Activated CD4-positive, alpha-beta memory T cell treated with anti-CD3 and anti-CD28 coated beads for 36 hours (primary cell): ENCODE data around the gene PLD3. TPM values are rescaled to one million over a fixed set of nuclear protein-coding genes. Genes with fewer than 3 reads are reported as not detected.

Source experiments
- CTCF ChIA-PET: fragments of 350-600 bp; sonication (Branson Sonifier 250); formaldehyde crosslinking; loops from one replicate; lab custom pipeline; 2021; ENCODE audit warnings: antibody characterized with exemption, inconsistent platforms; lab: Charles Lee
- POLR2A ChIA-PET: fragments of 350-600 bp; sonication (Branson Sonifier 250); formaldehyde crosslinking; loops from one replicate; lab custom pipeline; 2021; ENCODE audit warnings: antibody characterized with exemption; lab: Charles Lee
- DNase-seq: peaks from one replicate; pipeline ENCODE4 v3.0.0-alpha.2; 2020
- H3K27ac Mint-ChIP-seq: one replicate; pipeline ENCODE4 v1.8.0; 2021; ENCODE audit warnings: mixed read lengths
- H3K27me3 Mint-ChIP-seq: one replicate; pipeline ENCODE4 v1.8.0; 2021; ENCODE audit warnings: mixed read lengths
- H3K36me3 Mint-ChIP-seq: one replicate; pipeline ENCODE4 v1.8.0; 2021; ENCODE audit warnings: mixed read lengths
- H3K4me1 Mint-ChIP-seq: one replicate; pipeline ENCODE4 v1.8.0; 2021; ENCODE audit warnings: low read depth, mixed read lengths
- H3K4me3 Mint-ChIP-seq: one replicate; pipeline ENCODE4 v1.8.0; 2021; ENCODE audit warnings: mild to moderate bottlenecking, mixed read lengths
- H3K9me3 Mint-ChIP-seq: one replicate; pipeline ENCODE4 v1.8.0; 2021; ENCODE audit warnings: mixed read lengths
- intact Hi-C: fragments of 100-400 bp; cut with micrococcal nuclease; formaldehyde crosslinking; loops from one replicate; pipeline ENCODE4 v1.15.1; 2023
- total RNA-seq, 2 experiments: library from RNA; stranded (reverse); gene quantifications; one replicate each; pipeline ENCODE4 v1.2.3, GENCODE V29; 2021

PLD3 gene
- total RNA-seq, 2 experiments from 2014 or later, result 70.9 to 73.4 TPM

DNA sequence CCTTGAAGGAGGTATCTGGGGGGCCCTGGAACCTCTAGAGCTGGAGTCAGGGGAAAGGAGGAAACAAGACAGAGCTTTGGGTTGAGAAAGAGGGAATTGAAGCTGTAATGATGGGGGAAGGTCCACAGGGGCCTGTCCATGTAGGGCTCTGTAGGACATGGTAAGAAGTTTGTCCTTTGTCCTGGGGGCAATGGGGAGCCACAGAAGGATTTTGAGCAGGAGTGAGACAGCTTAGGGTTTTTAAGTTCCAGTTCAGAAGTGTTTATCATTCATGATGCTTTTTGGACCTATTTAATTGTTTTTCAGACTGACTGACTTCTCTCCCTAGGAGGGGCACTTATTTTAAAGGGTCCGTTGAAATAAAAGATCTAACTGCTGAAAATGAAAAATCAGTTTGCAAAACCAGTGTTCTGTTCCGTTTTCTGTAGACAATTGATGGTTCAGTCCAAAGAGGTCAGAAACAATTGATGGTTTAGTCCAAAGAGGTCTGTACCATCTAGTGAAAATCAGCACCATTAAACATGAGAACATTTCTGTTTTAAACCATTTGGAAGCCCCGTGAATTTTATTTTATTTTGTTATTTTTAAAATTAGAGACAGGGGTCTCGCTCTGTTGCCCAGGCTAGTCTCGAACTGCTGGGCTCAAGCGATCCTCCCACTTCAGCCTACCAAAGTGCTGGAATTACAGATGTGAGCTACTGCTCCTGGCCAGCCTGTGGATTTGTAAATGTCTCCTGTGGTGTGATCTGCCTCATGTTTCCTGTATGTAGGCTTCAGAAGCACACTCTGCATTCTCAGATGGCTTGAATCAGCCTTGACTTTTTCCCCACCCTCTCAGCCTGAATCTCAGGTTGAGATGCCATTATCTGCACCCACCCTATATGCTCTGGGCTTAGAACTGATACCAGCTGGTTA, 8.4 kb downstream of the PLD3 start:
- no peak for DNase-seq
- intact Hi-C loops, result no loop called here
- no peak overlapping the region for H3K4me3 Mint-ChIP-seq
- no peak overlapping the region for H3K27ac Mint-ChIP-seq
- no peaks in the 10 kb centered on the region for H3K9me3 Mint-ChIP-seq
- H3K27me3 Mint-ChIP-seq, result no peaks in the 10 kb centered on the region
- ChIA-PET CTCF (interaction anchor here (0.9 to 1.2 kb wide), 2 partner anchors 52 kb away, joined by 3 to 4 read pairs; no protein-coding TSS in a partner anchor), POLR2A (no interaction called here)
- H3K36me3 Mint-ChIP-seq, result no peaks in the 10 kb centered on the region
- peaks cover 6% of the 10 kb centered on the region for H3K4me1 Mint-ChIP-seq

DNA sequence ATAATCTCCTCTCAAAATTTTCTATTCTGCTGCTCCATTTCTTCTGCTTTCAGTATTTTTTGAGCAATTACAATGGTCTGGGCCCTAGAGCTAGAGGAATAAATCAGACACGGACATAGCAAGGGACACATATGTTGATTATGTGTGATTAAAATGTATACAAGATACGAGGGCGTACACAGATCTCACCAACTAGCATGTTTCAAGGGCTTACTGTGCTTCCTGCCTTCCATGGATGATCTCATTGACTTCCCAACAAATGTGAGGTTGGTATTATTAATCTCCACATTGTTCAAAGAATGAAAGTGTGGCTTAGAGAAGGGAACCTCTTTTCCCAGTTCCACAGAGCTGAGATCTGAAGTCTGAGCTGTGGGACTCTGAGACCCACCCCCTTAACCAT, 9.1 kb downstream of the PLD3 start:
- H3K27me3 Mint-ChIP-seq, result no peaks in the 10 kb centered on the region
- ChIA-PET POLR2A (no interaction called here), CTCF (interaction anchor here (0.9 kb wide), 1 partner anchor 52 kb away, joined by 3 read pairs; no protein-coding TSS in a partner anchor)
- H3K9me3 Mint-ChIP-seq, result no peaks in the 10 kb centered on the region
- no peak overlapping the region for H3K27ac Mint-ChIP-seq
- DNase-seq, result no peak
- peaks cover 6% of the 10 kb centered on the region for H3K4me1 Mint-ChIP-seq
- no peaks in the 10 kb centered on the region for H3K36me3 Mint-ChIP-seq
- intact Hi-C loops, result no loop called here
- H3K4me3 Mint-ChIP-seq, result no peak overlapping the region

DNA sequence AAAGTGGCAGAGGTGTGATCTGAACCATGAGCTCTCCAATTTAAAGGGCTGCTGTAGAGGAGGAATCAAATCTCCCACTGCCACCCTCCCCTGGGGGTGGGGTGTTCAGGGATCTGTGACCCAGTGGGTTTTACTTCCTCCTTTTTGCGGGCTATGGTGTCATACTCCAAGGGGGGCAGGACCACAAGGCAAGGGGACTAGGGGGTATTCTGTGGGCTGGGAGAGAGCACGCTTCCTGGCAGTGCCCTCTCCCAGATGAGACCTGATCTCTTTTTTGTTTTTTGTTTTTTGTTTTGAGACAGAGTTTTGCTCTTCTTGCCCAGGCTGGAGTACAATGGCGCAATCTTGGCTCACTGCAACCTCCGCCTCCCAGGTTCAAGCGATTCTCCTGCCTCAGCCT, 10.3 kb downstream of the PLD3 start:
- H3K4me3 Mint-ChIP-seq, result no peak overlapping the region
- DNase-seq, result no peak
- H3K36me3 Mint-ChIP-seq, result no peaks in the 10 kb centered on the region
- POLR2A ChIA-PET, result no interaction called here
- intact Hi-C loops, result no loop called here
- no peaks in the 10 kb centered on the region for H3K9me3 Mint-ChIP-seq
- H3K27ac Mint-ChIP-seq, result no peak overlapping the region
- H3K4me1 Mint-ChIP-seq, result peaks cover 11% of the 10 kb centered on the region
- no peaks in the 10 kb centered on the region for H3K27me3 Mint-ChIP-seq
- CTCF ChIA-PET, result no interaction called here

DNA sequence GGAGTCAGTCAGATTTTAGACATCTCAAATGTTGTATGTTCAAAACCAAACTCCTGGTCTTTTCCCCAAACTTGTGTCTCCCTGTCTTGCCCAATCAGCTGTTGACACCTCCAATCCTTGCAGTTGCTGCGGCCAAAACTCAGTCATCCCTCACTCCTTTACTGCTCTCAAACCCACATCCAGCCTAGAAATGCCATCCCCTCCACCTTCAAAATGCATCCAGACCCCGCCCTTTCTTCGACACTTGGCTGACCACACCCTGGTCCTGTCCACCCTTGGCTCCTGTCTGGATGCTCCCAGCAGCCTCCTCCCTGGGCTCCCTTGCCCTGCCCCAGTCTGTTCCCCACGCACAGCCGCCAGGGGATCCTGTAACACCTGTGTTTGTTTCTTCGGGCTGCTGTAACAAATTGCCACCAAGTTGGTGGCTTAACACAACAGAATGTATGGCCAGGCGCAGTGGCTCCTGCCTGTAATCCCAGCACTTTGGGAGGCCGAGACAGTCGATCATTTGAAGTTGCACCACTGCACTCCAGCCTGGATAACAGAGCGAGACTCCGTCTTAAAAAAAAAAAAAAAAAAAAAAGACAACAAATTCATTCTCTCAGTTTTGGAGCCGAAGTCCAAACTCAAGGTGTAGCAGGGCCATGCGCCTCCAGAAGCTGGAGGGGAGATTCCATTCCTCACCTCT, 11.7 kb downstream of the PLD3 start:
- no peaks in the 10 kb centered on the region for H3K9me3 Mint-ChIP-seq
- intact Hi-C loops, result no loop called here
- no peaks in the 10 kb centered on the region for H3K27me3 Mint-ChIP-seq
- ChIA-PET POLR2A (no interaction called here), CTCF (no interaction called here)
- peaks cover 13% of the 10 kb centered on the region for H3K4me1 Mint-ChIP-seq
- no peak overlapping the region for H3K4me3 Mint-ChIP-seq
- H3K36me3 Mint-ChIP-seq, result peaks cover 2% of the 10 kb centered on the region
- no peak for DNase-seq
- no peak overlapping the region for H3K27ac Mint-ChIP-seq

DNA sequence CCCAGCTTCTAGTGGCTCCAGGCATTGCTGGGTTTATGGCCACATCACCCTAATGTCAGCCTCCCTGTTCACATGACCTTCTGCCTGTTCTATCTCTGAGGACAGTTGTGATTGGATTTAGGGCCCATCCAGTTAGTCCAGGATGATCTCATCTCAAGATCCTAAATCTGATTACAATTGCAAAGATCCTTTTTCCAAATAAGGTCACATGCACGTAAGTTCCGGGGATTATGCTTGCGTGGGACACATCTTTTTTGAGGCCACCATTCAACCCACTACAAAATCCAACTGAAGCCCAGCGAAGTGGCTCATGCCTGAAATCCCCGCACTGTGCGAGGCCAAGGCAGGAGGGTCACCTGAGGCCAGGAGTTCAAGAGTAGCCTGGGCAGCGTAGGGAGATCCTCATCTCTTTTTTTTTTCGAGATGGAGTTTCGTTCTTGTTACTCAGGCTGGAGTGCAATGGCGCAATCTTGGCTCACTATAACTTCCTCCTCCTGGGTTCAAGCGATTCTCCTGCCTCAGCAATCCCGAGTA, 12.3 kb downstream of the PLD3 start:
- POLR2A ChIA-PET, result no interaction called here
- peaks cover 17% of the 10 kb centered on the region for H3K4me1 Mint-ChIP-seq
- H3K27me3 Mint-ChIP-seq, result no peaks in the 10 kb centered on the region
- H3K4me3 Mint-ChIP-seq, result no peak overlapping the region
- intact Hi-C loops, result no loop called here
- no peaks in the 10 kb centered on the region for H3K9me3 Mint-ChIP-seq
- no peak overlapping the region for H3K27ac Mint-ChIP-seq
- CTCF ChIA-PET, result no interaction called here
- no peak for DNase-seq
- peaks cover 2% of the 10 kb centered on the region for H3K36me3 Mint-ChIP-seq

DNA sequence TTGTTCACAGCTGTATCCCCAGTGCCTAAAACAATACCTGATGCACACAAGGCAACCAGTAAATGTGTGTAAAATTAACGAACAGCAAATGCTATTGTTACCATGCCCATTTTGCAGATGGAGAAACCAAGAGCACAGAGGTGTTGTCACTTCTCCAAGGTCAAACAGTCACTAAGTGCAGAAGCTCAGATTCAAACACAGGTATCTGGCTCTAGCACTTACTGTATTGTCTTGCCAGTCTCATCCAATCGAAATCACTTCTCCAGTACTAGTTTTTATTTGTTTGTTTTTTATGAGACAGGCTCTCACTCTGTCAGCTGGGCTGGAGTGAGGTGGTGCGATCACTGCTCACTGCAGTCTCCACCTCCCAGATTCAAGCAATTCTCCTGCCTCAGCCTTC, 13.7 kb downstream of the PLD3 start:
- peaks cover 11% of the 10 kb centered on the region for H3K4me1 Mint-ChIP-seq
- H3K9me3 Mint-ChIP-seq, result no peaks in the 10 kb centered on the region
- H3K27me3 Mint-ChIP-seq, result no peaks in the 10 kb centered on the region
- intact Hi-C loops, result no loop called here
- no peak overlapping the region for H3K27ac Mint-ChIP-seq
- H3K36me3 Mint-ChIP-seq, result peaks cover 4% of the 10 kb centered on the region
- ChIA-PET POLR2A (no interaction called here), CTCF (no interaction called here)
- DNase-seq, result no peak
- H3K4me3 Mint-ChIP-seq, result no peak overlapping the region

DNA sequence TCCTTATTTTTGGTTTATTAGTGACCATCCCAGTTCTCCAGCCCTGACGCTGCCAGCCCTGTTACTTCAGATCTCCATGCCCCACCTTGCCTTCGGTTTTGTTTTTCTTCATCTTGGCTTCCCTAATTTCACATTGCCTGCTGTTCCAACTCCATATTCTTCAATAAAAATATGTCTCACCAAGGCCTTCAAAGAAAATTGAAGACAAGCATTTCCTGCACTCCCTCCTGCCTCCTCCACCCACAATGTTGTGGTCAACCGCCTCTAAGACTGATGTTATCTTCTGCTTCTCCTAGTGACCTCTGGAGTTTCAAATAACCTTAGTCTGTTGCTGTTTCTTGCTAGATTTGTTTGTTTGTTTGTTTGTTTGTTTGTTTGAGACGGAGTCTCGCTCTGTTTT, 14.6 kb downstream of the PLD3 start:
- H3K4me1 Mint-ChIP-seq, result peaks cover 11% of the 10 kb centered on the region
- H3K27me3 Mint-ChIP-seq, result no peaks in the 10 kb centered on the region
- CTCF ChIA-PET, result no interaction called here
- intact Hi-C loops, result no loop called here
- H3K4me3 Mint-ChIP-seq, result no peak overlapping the region
- no peak overlapping the region for H3K27ac Mint-ChIP-seq
- no peaks in the 10 kb centered on the region for H3K9me3 Mint-ChIP-seq
- no peak for DNase-seq
- H3K36me3 Mint-ChIP-seq, result peaks cover 4% of the 10 kb centered on the region
- POLR2A ChIA-PET, result no interaction called here

DNA sequence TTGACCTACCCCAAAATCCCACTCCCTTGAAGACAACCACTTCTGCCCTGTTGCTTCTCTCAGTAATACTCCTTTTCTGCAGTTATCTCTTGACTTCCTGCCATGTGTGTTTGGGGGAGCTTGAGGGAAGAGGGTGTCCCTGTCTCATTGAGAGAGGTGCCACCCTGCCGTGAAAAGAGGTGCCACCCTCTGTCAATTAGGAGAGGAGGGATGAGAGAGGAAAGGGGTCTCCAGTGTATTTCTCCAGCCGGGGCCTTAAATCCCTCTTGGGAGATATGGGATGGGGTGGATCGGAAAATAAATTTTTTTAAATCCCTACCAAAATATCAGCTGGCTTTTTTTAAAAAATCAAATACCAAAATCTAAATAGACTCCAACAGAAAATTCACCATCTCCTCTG, 16.5 kb downstream of the PLD3 start:
- H3K27me3 Mint-ChIP-seq, result no peaks in the 10 kb centered on the region
- peaks cover 4% of the 10 kb centered on the region for H3K36me3 Mint-ChIP-seq
- H3K27ac Mint-ChIP-seq, result no peak overlapping the region
- ChIA-PET POLR2A (no interaction called here), CTCF (interaction anchor here (1.0 kb wide), 2 partner anchors 36 to 55 kb away, joined by 3 read pairs; no protein-coding TSS in a partner anchor)
- no peaks in the 10 kb centered on the region for H3K9me3 Mint-ChIP-seq
- no peak overlapping the region for H3K4me3 Mint-ChIP-seq
- no peak for DNase-seq
- intact Hi-C loops, result no loop called here
- peaks cover 11% of the 10 kb centered on the region for H3K4me1 Mint-ChIP-seq

DNA sequence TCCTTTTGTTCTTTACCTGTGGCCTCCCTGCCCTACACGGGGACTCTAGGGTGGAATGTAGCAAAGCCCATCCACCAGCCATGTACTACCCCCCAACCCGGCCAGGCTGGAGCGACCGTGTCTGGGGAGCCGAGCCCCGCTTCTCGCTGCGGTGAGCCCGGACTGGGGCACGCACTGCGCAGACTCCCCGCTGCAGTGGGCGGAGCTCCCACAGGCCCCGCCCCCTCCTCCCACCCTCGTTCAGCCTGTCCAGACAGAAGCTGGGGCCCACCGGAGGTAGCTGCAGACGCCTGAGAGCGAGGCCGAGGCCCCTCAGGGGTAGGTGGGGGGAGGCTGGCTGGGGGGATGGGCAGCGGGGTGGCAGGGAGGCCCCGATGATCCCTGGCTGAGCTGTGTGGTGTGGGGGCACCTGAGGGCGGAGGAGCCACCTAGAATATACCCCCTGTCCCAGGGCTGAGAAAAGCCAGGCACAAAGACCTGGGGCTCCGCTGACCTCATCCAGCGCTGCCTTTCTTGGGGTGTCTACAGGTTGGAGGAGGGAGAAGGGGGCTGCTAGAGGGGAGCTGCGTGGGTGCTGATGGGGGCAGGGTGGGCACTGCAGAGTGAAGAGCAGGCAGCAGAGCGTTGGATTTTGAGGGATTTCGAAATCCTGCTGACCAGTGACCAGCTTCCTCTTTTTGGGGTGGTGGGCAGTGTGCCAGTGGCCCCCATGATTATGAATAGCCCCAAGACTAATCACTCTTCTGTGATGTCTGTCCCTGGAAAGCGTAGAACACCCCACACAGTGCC, 17.3 kb downstream of the PLD3 start:
- Mint-ChIP-seq H3K9me3 (no peaks in the 10 kb centered on the region), H3K4me1 (peaks cover 11% of the 10 kb centered on the region), H3K36me3 (peaks cover 4% of the 10 kb centered on the region), H3K27me3 (no peaks in the 10 kb centered on the region), H3K27ac (no peak overlapping the region), H3K4me3 (peak overlapping the region; percentile 32)
- intact Hi-C loops, result no loop called here
- DNase-seq, result peak; percentile 68
- ChIA-PET CTCF (interaction anchor here (1.0 kb wide), 1 partner anchor 55 kb away, joined by 3 read pairs; no protein-coding TSS in a partner anchor), POLR2A (no interaction called here)

DNA sequence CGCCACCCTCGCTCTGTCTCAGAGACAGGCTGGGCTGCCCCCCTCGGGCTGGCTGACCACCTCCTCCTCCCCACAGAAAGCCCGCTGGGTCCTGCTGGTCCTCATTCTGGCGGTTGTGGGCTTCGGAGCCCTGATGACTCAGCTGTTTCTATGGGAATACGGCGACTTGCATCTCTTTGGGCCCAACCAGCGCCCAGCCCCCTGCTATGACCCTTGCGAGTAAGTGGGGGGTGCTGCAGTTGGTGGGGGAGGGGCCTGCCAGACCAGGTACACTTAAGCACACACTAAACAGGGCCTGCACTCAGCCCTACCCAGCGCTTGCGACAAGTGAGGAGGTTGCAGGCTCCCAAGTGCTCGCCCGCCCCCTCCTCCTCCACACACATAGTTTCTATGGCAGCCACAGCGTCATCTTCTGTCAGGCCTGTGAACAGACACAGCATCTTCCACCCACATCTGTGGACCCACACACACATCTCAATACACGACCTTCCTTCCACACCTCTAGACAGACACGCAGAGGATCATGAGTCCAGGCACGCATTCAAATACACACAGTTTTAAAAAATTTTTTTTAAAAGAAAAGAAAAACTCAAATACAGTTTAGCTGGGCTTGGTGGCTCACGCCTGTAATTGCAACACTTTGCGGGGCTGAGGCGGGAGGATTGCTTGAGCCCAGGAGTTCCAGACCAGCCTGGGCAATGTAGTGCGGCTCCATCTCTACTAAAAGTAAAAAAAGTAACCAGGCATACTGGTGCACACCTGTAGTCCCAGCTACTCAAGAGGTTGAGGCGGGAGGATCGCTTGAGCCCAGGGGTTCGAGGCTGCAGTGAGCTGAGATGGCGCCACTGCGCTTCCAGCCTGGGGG, 18.4 kb downstream of the PLD3 start:
- no peak overlapping the region for H3K27ac Mint-ChIP-seq
- POLR2A ChIA-PET, result no interaction called here

More for the DNA sequence above, 18.4 kb downstream of the PLD3 start:
- Mint-ChIP-seq H3K4me3 (no peak overlapping the region), H3K4me1 (peaks cover 11% of the 10 kb centered on the region), H3K36me3 (peaks cover 4% of the 10 kb centered on the region), H3K27me3 (no peaks in the 10 kb centered on the region), H3K9me3 (no peaks in the 10 kb centered on the region)
- DNase-seq, result no peak
- CTCF ChIA-PET, result no interaction called here
- intact Hi-C loops, result no loop called here
